HepG2 (cell line): ENCODE data around the gene CTU2. TPM values are rescaled to one million over a fixed set of nuclear protein-coding genes. Genes with fewer than 3 reads are reported as not detected.

Experiments
- ATAC-seq: fragments of 200-7000 bp; cut with Tn5 transposase; 3 replicates; pipeline ENCODE4 v1.9.1; 2020; ENCODE audit warnings: mild to moderate bottlenecking, moderate library complexity
- BruUV-seq: library from RNA; stranded (reverse); fragments of 400-500 nt; replicated peaks from 2 replicates; lab custom pipeline; 2021; lab: Mats Ljungman, UMichigan
- CTCF ChIA-PET: fragments of 300-600 bp; formaldehyde crosslinking; extraction: SDS; loops from one replicate; lab custom pipeline; 2021; ENCODE audit warnings: low total read pairs, inconsistent platforms, low intra/inter-chr PET ratio; lab: Yijun Ruan, JAX
- POLR2A ChIA-PET: fragments of 350-600 bp; sonication (Branson Sonifier 250); formaldehyde crosslinking; loops from one replicate; lab custom pipeline; 2020; ENCODE audit warnings: antibody characterized with exemption, inconsistent platforms; lab: Yijun Ruan, JAX
- DNase-seq: peaks from one replicate; pipeline ENCODE4 v3.0.0-alpha.2; 2015; ENCODE audit warnings: low spot score
- FAIRE-seq: peaks from 3 replicates; lab custom pipeline; 2011; peaks lifted over from hg19 to GRCh38; lab: Jason Lieb, UNC
- H2AFZ ChIP-seq: one replicate; pipeline ENCODE4 v1.6.1; 2011; ENCODE audit warnings: low read length, inconsistent platforms
- H3K27ac ChIP-seq: fragments of 300-600 bp; 3 replicates; pipeline ENCODE4 v1.8.0; 2011; ENCODE audit warnings: mixed run types, mild to moderate bottlenecking, mixed read lengths, low read length, inconsistent platforms; ENCODE audit not compliant: insufficient read depth; ENCODE audit errors: extremely low read length
- H3K27me3 ChIP-seq, 2 experiments: fragments of 200-600 bp in 1 of 2; 2 replicates in 1 of 2; 3 replicates in 1 of 2; pipeline versions ENCODE4 v1.6.0 to v1.8.0; 2011; ENCODE audit warnings: low read length in 2 of 2, mild to moderate bottlenecking in 2 of 2, moderate library complexity in 2 of 2, inconsistent platforms in 1 of 2; ENCODE audit not compliant: insufficient read depth in 2 of 2, control insufficient read depth in 1 of 2
- H3K36me3 ChIP-seq, 2 experiments: fragments of 200-600 bp in 1 of 2; replicated peaks in 1 of 2; 2 replicates in 1 of 2; 3 replicates in 1 of 2; pipeline versions ENCODE4 v1.5.1 to v1.8.0; 2011; ENCODE audit warnings: low read length in 2 of 2, inconsistent platforms in 1 of 2; ENCODE audit not compliant: insufficient read depth in 2 of 2, control insufficient read depth in 1 of 2
- H3K4me1 ChIP-seq: 2 replicates; pipeline ENCODE4 v1.5.1; 2012; ENCODE audit warnings: low read length, inconsistent platforms; ENCODE audit not compliant: insufficient read depth
- H3K4me2 ChIP-seq: 2 replicates; pipeline ENCODE4 v1.6.0; 2011; ENCODE audit warnings: low read depth, low read length, inconsistent platforms
- H3K4me3 ChIP-seq, 3 experiments: fragments of 200-600 bp in 1 of 3; sonication (generic), shearing (Covaris generic) in 1 of 3; replicated peaks in 1 of 3; 2 replicates each; pipeline ENCODE4 v1.5.1; 2011 to 2016; ENCODE audit warnings: low read length in 3 of 3, inconsistent platforms in 2 of 3, low read depth in 2 of 3, mild to moderate bottlenecking in 2 of 3, control low read depth in 1 of 3, mixed read lengths in 1 of 3; ENCODE audit not compliant: insufficient read depth in 1 of 3
- H3K79me2 ChIP-seq: one replicate; pipeline ENCODE4 v1.6.1; 2011; ENCODE audit warnings: low read length, inconsistent platforms; ENCODE audit not compliant: insufficient read depth
- H3K9ac ChIP-seq: 2 replicates; pipeline ENCODE4 v1.6.0; 2011; ENCODE audit warnings: mild to moderate bottlenecking, low read depth, low read length, inconsistent platforms; ENCODE audit not compliant: insufficient read depth
- H3K9me3 ChIP-seq: 2 replicates; pipeline ENCODE4 v1.5.1; 2012; ENCODE audit warnings: mild to moderate bottlenecking, low read length
- H4K20me1 ChIP-seq: 2 replicates; pipeline ENCODE4 v1.6.0; 2011; ENCODE audit warnings: inconsistent platforms, mild to moderate bottlenecking, low read length, moderate library complexity; ENCODE audit not compliant: insufficient read depth
- CEBPB ChIP-seq: IDR thresholded peaks from 2 replicates; pipeline ENCODE4 v1.6.1; 2011; ENCODE audit warnings: low read depth, low read length, improper control_type of control experiment, borderline replicate concordance
- EED ChIP-seq: sonication (generic); formaldehyde crosslinking; IDR thresholded peaks from 2 replicates; pipeline ENCODE4 v1.5.0; 2020; ENCODE audit warnings: mild to moderate bottlenecking, missing genetic modification reagents
- ELF1 ChIP-seq: sonication (generic); formaldehyde crosslinking; IDR thresholded peaks from 2 replicates; pipeline ENCODE4 v1.4.0; 2020; ENCODE audit warnings: missing genetic modification reagents
- MTF1 ChIP-seq: sonication (generic); formaldehyde crosslinking; IDR thresholded peaks from 2 replicates; pipeline ENCODE4 v1.5.0; 2020; ENCODE audit warnings: missing genetic modification reagents
- SMAD1 ChIP-seq: sonication (generic); formaldehyde crosslinking; IDR thresholded peaks from 2 replicates; pipeline ENCODE4 v1.4.0; 2020; ENCODE audit warnings: missing genetic modification reagents, low read depth, mild to moderate bottlenecking, borderline replicate concordance
- SMARCE1 ChIP-seq: fragments of 450-650 bp; IDR thresholded peaks from 2 replicates; pipeline ENCODE4 v1.6.1; 2017; ENCODE audit warnings: borderline replicate concordance
- XRCC5 ChIP-seq: fragments of 200-400 bp; formaldehyde crosslinking; optimal IDR thresholded peaks from 2 replicates; pipeline ENCODE3; 2017; ENCODE audit warnings: mild to moderate bottlenecking, low read length
- ZNF253 ChIP-seq: sonication (generic); formaldehyde crosslinking; IDR thresholded peaks from 2 replicates; pipeline ENCODE4 v1.8.0; 2022; ENCODE audit warnings: mild to moderate bottlenecking, missing genetic modification reagents, borderline replicate concordance
- ZNF431 ChIP-seq: sonication (generic); formaldehyde crosslinking; IDR thresholded peaks from 2 replicates; pipeline ENCODE4 v1.9.0; 2022; ENCODE audit warnings: missing genetic modification reagents, low read depth, mild to moderate bottlenecking, borderline replicate concordance
- ZNF556 ChIP-seq: sonication (generic); formaldehyde crosslinking; IDR thresholded peaks from 2 replicates; pipeline ENCODE4 v1.4.0; 2020; ENCODE audit warnings: mild to moderate bottlenecking, missing genetic modification reagents, borderline replicate concordance
- ZSCAN20 ChIP-seq: sonication (generic); formaldehyde crosslinking; IDR thresholded peaks from 2 replicates; pipeline ENCODE4 v1.4.0; 2020; ENCODE audit warnings: missing genetic modification reagents, mild to moderate bottlenecking, borderline replicate concordance
- WGBS: methylation state at CpG from one replicate; pipeline ENCODE4 v1.1.6; 2017; ENCODE audit warnings: low lambda C conversion rate; 5-methylcytosine and 5-hydroxymethylcytosine counted together
- in situ Hi-C: cut with HindIII; loops from 2 replicates; pipeline ENCODE4 v1.10.0; 2017; ENCODE audit warnings: low pct_unique_long_range_greater_than_20kb; ENCODE audit not compliant: extremely low pct_ligation_motif_present
- intact Hi-C: fragments of 100-400 bp; cut with micrococcal nuclease; formaldehyde crosslinking; loops from one replicate; pipeline ENCODE4 v1.10.0; 2022; ENCODE audit not compliant: unreplicated experiment
- polyA plus RNA-seq, 8 experiments: library from polyadenylated mRNA; depleted of rRNA in 3 of 8; stranded (reverse) in 7 of 8; unstranded in 1 of 8; fragments of >200 nt; fragmentation: Illumina TruSeq in 4 of 8; extraction: Trizol in 4 of 8; gene quantifications; 2 replicates each; pipeline versions ENCODE4 v1.2.1 to v1.2.3, GENCODE V29; 2011 to 2016; ENCODE audit warnings: low read depth in 4 of 8, missing spikeins in 1 of 8, mixed read lengths in 1 of 8; ENCODE audit not compliant: insufficient read depth in 1 of 8
- total RNA-seq, 5 experiments: library from RNA; depleted of rRNA; stranded (reverse); fragments of >200 nt; fragmentation: Illumina TruSeq; extraction: Trizol; gene quantifications; 2 replicates each; pipeline ENCODE4 v1.2.3, GENCODE V29; 2016; ENCODE audit warnings: low read depth in 1 of 5
- TF ChIP-seq, protein P1 (sequence below): sonication (generic); formaldehyde crosslinking; IDR thresholded peaks from 2 replicates; pipeline ENCODE4 v1.4.0; 2020; ENCODE audit warnings: missing genetic modification reagents
- TF ChIP-seq, protein P2 (sequence below): sonication (generic); formaldehyde crosslinking; IDR thresholded peaks from 2 replicates; pipeline ENCODE4 v1.4.0; 2020; ENCODE audit warnings: missing genetic modification reagents, borderline replicate concordance
- TF ChIP-seq, protein P3 (sequence below): IDR thresholded peaks from 2 replicates; pipeline ENCODE4 v1.6.1; 2016; ENCODE audit warnings: mild to moderate bottlenecking, missing biosample characterization, missing genetic modification reagents
- TF ChIP-seq, protein P4 (sequence below): sonication (generic); formaldehyde crosslinking; IDR thresholded peaks from 2 replicates; pipeline ENCODE4 v1.4.0; 2020; ENCODE audit warnings: missing genetic modification reagents

Gene CTU2
- total and polyA plus RNA-seq, 2 of the 13 experiments (the other 11 are each of a cell fraction or from before 2014, with no cell fraction given), result 13.3 to 21.9 TPM

DNA sequence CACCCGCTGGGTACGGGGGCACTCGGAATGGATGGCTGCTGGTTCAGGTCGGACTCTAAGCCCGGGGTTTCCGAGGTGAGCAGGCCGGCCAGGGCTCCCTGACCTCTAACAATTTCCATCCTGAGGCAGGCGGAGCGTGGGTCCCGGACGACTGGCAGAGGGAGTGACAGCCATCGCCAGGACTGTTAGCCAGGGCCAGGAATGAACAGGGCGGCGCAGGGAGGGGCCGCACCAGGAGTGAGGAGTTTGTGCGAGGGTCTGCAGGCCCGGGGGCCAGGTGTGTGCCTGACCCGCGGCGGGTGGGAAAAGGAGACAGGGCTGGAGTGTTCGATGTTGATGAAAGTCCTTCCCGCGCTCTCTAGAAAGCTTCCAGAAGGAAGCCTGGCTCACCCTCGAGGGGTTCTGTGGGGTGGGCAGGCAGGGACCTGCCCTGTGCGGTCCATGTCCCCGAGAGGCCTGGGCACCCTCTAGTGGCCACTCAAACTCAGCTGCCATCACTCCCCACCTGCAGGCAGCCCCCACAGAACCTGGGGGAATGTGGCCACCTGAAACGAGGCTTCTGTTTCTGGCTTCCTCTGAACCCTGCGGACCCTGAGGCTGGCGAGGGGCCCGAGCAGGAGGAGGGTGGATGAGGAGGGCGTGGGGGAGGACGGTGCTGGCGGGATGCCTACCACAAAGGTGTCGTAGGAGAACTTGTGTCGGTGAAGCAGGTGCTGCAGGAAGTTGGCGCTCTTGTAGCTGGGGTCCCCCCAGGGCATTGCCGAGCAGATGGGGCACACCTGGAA, 8.3 kb upstream of the CTU2 start:
- no peaks in the 10 kb centered on the region for H4K20me1 ChIP-seq
- no peak overlapping the region for H3K4me3 ChIP-seq
- intact Hi-C loops (no loop called here), in situ Hi-C loops (no loop called here)
- H3K27me3 ChIP-seq, result peaks cover 8 to 16% of the 10 kb centered on the region in 2 experiments; a peak in 3 of 5 replicates
- no peaks in the 10 kb centered on the region for H3K79me2 ChIP-seq
- no peak overlapping the region for H3K27ac ChIP-seq
- DNase-seq, result no peak
- POLR2A ChIA-PET, result no interaction called here
- H3K4me2 ChIP-seq, result no peak overlapping the region
- peak; percentile 12; the same call in 2 of the 3 replicates for ATAC-seq
- WGBS, result 92% methylated on average over 37 of the region's 37 CpGs
- no peak overlapping the region for H2AFZ ChIP-seq
- CTCF ChIA-PET, result interaction anchor here (1.3 kb wide), 1 partner anchor 17 kb away, joined by 4 read pairs; no protein-coding TSS in a partner anchor
- peaks cover 11 to 12% of the 10 kb centered on the region in 2 experiments; a peak in 4 of 5 replicates for H3K36me3 ChIP-seq
- no peaks in the 10 kb centered on the region for H3K9me3 ChIP-seq
- peak; percentile 4 for FAIRE-seq
- peaks cover 42% of the 10 kb centered on the region for H3K4me1 ChIP-seq
- BruUV-seq, result no TSS peak
- no peak overlapping the region for H3K9ac ChIP-seq
- TF ChIP-seq ZNF253, result no peak
- TF ChIP-seq, protein P1, sequence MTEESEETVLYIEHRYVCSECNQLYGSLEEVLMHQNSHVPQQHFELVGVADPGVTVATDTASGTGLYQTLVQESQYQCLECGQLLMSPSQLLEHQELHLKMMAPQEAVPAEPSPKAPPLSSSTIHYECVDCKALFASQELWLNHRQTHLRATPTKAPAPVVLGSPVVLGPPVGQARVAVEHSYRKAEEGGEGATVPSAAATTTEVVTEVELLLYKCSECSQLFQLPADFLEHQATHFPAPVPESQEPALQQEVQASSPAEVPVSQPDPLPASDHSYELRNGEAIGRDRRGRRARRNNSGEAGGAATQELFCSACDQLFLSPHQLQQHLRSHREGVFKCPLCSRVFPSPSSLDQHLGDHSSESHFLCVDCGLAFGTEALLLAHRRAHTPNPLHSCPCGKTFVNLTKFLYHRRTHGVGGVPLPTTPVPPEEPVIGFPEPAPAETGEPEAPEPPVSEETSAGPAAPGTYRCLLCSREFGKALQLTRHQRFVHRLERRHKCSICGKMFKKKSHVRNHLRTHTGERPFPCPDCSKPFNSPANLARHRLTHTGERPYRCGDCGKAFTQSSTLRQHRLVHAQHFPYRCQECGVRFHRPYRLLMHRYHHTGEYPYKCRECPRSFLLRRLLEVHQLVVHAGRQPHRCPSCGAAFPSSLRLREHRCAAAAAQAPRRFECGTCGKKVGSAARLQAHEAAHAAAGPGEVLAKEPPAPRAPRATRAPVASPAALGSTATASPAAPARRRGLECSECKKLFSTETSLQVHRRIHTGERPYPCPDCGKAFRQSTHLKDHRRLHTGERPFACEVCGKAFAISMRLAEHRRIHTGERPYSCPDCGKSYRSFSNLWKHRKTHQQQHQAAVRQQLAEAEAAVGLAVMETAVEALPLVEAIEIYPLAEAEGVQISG (CRISPR knock-in tag), result no peak
- TF ChIP-seq, protein P2, sequence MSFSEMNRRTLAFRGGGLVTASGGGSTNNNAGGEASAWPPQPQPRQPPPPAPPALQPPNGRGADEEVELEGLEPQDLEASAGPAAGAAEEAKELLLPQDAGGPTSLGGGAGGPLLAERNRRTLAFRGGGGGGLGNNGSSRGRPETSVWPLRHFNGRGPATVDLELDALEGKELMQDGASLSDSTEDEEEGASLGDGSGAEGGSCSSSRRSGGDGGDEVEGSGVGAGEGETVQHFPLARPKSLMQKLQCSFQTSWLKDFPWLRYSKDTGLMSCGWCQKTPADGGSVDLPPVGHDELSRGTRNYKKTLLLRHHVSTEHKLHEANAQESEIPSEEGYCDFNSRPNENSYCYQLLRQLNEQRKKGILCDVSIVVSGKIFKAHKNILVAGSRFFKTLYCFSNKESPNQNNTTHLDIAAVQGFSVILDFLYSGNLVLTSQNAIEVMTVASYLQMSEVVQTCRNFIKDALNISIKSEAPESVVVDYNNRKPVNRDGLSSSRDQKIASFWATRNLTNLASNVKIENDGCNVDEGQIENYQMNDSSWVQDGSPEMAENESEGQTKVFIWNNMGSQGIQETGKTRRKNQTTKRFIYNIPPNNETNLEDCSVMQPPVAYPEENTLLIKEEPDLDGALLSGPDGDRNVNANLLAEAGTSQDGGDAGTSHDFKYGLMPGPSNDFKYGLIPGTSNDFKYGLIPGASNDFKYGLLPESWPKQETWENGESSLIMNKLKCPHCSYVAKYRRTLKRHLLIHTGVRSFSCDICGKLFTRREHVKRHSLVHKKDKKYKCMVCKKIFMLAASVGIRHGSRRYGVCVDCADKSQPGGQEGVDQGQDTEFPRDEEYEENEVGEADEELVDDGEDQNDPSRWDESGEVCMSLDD (CRISPR knock-in tag), result no peak
- no peak for TF ChIP-seq ZNF431 (CRISPR knock-in tag)
- TF ChIP-seq ELF1, result no peak
- TF ChIP-seq MTF1 (CRISPR knock-in tag), result no peak
- TF ChIP-seq, protein P3, sequence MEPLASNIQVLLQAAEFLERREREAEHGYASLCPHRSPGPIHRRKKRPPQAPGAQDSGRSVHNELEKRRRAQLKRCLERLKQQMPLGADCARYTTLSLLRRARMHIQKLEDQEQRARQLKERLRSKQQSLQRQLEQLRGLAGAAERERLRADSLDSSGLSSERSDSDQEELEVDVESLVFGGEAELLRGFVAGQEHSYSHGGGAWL (CRISPR knock-in tag), result no peak
- TF ChIP-seq ZSCAN20 (CRISPR knock-in tag), result no peak
- no peak for TF ChIP-seq SMARCE1
- TF ChIP-seq XRCC5, result peak; percentile 82
- TF ChIP-seq SMAD1 (CRISPR knock-in tag), result 0 out of 2 replicates have a peak, but pooled peaks have one; percentile 20
- TF ChIP-seq, protein P4, sequence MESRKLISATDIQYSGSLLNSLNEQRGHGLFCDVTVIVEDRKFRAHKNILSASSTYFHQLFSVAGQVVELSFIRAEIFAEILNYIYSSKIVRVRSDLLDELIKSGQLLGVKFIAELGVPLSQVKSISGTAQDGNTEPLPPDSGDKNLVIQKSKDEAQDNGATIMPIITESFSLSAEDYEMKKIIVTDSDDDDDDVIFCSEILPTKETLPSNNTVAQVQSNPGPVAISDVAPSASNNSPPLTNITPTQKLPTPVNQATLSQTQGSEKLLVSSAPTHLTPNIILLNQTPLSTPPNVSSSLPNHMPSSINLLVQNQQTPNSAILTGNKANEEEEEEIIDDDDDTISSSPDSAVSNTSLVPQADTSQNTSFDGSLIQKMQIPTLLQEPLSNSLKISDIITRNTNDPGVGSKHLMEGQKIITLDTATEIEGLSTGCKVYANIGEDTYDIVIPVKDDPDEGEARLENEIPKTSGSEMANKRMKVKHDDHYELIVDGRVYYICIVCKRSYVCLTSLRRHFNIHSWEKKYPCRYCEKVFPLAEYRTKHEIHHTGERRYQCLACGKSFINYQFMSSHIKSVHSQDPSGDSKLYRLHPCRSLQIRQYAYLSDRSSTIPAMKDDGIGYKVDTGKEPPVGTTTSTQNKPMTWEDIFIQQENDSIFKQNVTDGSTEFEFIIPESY (CRISPR knock-in tag), result peak; percentile 23; the same call in 1 of the 2 replicates
- TF ChIP-seq EED, result peak; percentile 69; the same call in 1 of the 2 replicates
- no peak for TF ChIP-seq CEBPB
- no peak for TF ChIP-seq ZNF556
